ENCODE results near the gene CAMKK1. TPM values are rescaled to one million over a fixed set of nuclear protein-coding genes. Genes with fewer than 3 reads are reported as not detected.

The CAMKK1 gene
- total and polyA plus RNA-seq, 4 donors: 3.8 to 14.9 (median 9.4) TPM

- H3K27ac ChIP-seq (ENCODE audit: low read depth in 1 of 2, low read length in 1 of 2): no peak overlapping the region
- H3K4me1 ChIP-seq (ENCODE audit: control insufficient read depth in 5 of 5, insufficient read depth in 5 of 5, low read length in 5 of 5): peaks cover 0 to 5% (median 0%) of the 10 kb centered on the region in 5 donors
- no peak for ATAC-seq (ENCODE audit: insufficient read depth, low FRiP score)
- DNase-seq: no peak
- H3K36me3 ChIP-seq (ENCODE audit: control insufficient read depth in 4 of 4, insufficient read depth in 4 of 4, low read length in 4 of 4): peaks cover 0 to 9% (median 3%) of the 10 kb centered on the region in 4 donors
- H3K9ac ChIP-seq (ENCODE audit: insufficient read depth in 1 of 2, low read length in 2 of 2): no peak overlapping the region
- WGBS, 2 donors: 56 to 74% methylated on average over 9 of the region's 9 CpGs
- H3K4me3 ChIP-seq: no peak overlapping the region
- H3K27me3 ChIP-seq (ENCODE audit: control insufficient read depth in 3 of 3, insufficient read depth in 3 of 3, low read length in 2 of 3): no peaks in the 10 kb centered on the region
- no peak for TF ChIP-seq CTCF (IDR thresholded peaks at IDR 0.05; ENCODE audit: control extremely low read depth, extremely low read depth)
- no peaks in the 10 kb centered on the region for H3K9me3 ChIP-seq (ENCODE audit: control insufficient read depth in 4 of 4, insufficient read depth in 3 of 4, low read length in 3 of 4)
Observed at GRCh38 chr17:3848229-3848835, 44.5 kb downstream of the CAMKK1 start.

GRCh38 chr17:3847165-3847670, 45.6 kb downstream of the CAMKK1 start:
- peaks cover 0 to 5% (median 0%) of the 10 kb centered on the region in 5 donors for H3K4me1 ChIP-seq (ENCODE audit: control insufficient read depth in 5 of 5, insufficient read depth in 5 of 5, low read length in 5 of 5)
- H3K4me3 ChIP-seq: no peak overlapping the region
- no peak for TF ChIP-seq CTCF (IDR thresholded peaks at IDR 0.05; ENCODE audit: control extremely low read depth, extremely low read depth)
- 96 to 98% methylated on average over 9 of the region's 9 CpGs for WGBS, 2 donors
- no peak for ATAC-seq (ENCODE audit: insufficient read depth, low FRiP score)
- no peaks in the 10 kb centered on the region for H3K27me3 ChIP-seq (ENCODE audit: control insufficient read depth in 3 of 3, insufficient read depth in 3 of 3, low read length in 2 of 3)
- H3K9ac ChIP-seq (ENCODE audit: insufficient read depth in 1 of 2, low read length in 2 of 2): no peak overlapping the region
- no peak for DNase-seq
- peaks cover 0 to 15% (median 5%) of the 10 kb centered on the region in 4 donors for H3K36me3 ChIP-seq (ENCODE audit: control insufficient read depth in 4 of 4, insufficient read depth in 4 of 4, low read length in 4 of 4)
- no peak overlapping the region for H3K27ac ChIP-seq (ENCODE audit: low read depth in 1 of 2, low read length in 1 of 2)
- no peaks in the 10 kb centered on the region for H3K9me3 ChIP-seq (ENCODE audit: control insufficient read depth in 4 of 4, insufficient read depth in 3 of 4, low read length in 3 of 4)

- Histone ChIP-seq H3K9me3 (ENCODE audit: control insufficient read depth in 4 of 4, insufficient read depth in 3 of 4, low read length in 3 of 4) (no peaks in the 10 kb centered on the region), H3K36me3 (ENCODE audit: control insufficient read depth in 4 of 4, insufficient read depth in 4 of 4, low read length in 4 of 4) (peaks cover 0 to 15% (median 7%) of the 10 kb centered on the region in 4 donors), H3K4me3 (no peak overlapping the region), H3K27me3 (ENCODE audit: control insufficient read depth in 3 of 3, insufficient read depth in 3 of 3, low read length in 2 of 3) (no peaks in the 10 kb centered on the region), H3K4me1 (ENCODE audit: control insufficient read depth in 5 of 5, insufficient read depth in 5 of 5, low read length in 5 of 5) (peaks cover 0 to 5% (median 0%) of the 10 kb centered on the region in 5 donors), H3K9ac (ENCODE audit: insufficient read depth in 1 of 2, low read length in 2 of 2) (no peak overlapping the region), H3K27ac (ENCODE audit: low read depth in 1 of 2, low read length in 1 of 2) (no peak overlapping the region)
- DNase-seq (no peak), ATAC-seq (ENCODE audit: insufficient read depth, low FRiP score) (no peak)
- TF ChIP-seq CTCF (IDR thresholded peaks at IDR 0.05; ENCODE audit: control extremely low read depth, extremely low read depth): no peak
- WGBS, 2 donors: 48% methylated on average over 17 of the region's 17 CpGs
Observed at GRCh38 chr17:3846437-3847164, 46.3 kb downstream of the CAMKK1 start.
